ENCODE data around the gene USP25.

DNA sequence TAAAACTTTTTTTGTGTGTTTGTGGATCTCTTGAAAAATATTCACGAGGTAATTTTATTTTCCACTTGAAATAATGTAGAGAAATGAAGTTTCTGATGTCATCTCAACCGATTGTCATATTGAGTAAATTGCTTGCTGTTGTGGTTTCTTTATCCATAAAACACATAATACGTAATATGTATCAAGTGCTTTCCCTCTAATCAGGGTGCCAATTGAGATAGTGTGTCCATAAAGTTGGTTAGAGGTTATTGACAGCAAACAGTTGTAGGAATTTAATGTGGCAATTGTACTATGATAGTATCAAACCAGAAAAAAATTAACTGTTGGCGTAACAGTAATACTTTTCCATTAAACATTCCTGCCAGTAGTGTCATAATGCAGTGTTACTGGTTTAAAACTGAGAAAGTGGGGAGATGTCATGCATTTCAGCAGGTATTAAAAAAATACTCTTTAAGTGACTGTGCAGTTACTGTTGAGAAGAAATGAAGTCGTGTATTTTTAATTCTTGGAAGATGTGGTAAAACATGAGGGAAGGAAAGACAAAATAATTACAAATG is 38.3 kb downstream of the USP25 start:
- TF ChIP-seq ZBTB1 (CRISPR knock-in tag; IDR thresholded peaks at IDR 0.05; ENCODE audit: borderline replicate concordance, low read depth) (no peak), POLR2AphosphoS5 (IDR thresholded peaks at IDR 0.05; ENCODE audit: control insufficient read depth, insufficient read depth, low read depth, low read length) (no peak), ZBTB17 (CRISPR knock-in tag; IDR thresholded peaks at IDR 0.05) (no peak), HMGXB4 (CRISPR knock-in tag; IDR thresholded peaks at IDR 0.05) (no peak), SAFB (IDR thresholded peaks at IDR 0.05; ENCODE audit: borderline replicate concordance, low read depth, low read length) (no peak), BHLHE40 (IDR thresholded peaks at IDR 0.05; ENCODE audit: low read length) (no peak), FOXA1 (IDR thresholded peaks at IDR 0.05; ENCODE audit: borderline replicate concordance) (no peak), ZSCAN32 (CRISPR knock-in tag; IDR thresholded peaks at IDR 0.05) (no peak), MYBL2 (IDR thresholded peaks at IDR 0.05; ENCODE audit: low read depth) (no peak), MYBL2 (CRISPR knock-in tag; IDR thresholded peaks at IDR 0.05; ENCODE audit: borderline replicate concordance) (no peak), POLR2AphosphoS2 (IDR thresholded peaks at IDR 0.05; ENCODE audit: low read length) (no peak), NFIC (IDR thresholded peaks at IDR 0.05) (no peak), ZNF354B (CRISPR knock-in tag; IDR thresholded peaks at IDR 0.05) (no peak)
